K562 (cell line): Measurements from ENCODE around the gene CDK5RAP3. TPM values are rescaled to one million over a fixed set of nuclear protein-coding genes. Genes with fewer than 3 reads are reported as not detected.

Experiments
- E2F3 ChIP-seq: fragments of 250-450 bp; sonication (Bioruptor Pico); IDR thresholded peaks from 2 replicates; pipeline ENCODE4 v1.4.0; 2020; ENCODE audit warnings: mild to moderate bottlenecking
- FOS ChIP-seq: IDR thresholded peaks from 3 replicates; pipeline ENCODE4 v1.6.1; 2011; ENCODE audit not compliant: insufficient read length; ENCODE audit errors: extremely low read depth
- HDAC6 ChIP-seq: IDR thresholded peaks from 2 replicates; pipeline ENCODE4 v1.6.1; 2012; ENCODE audit warnings: low read depth, mild to moderate bottlenecking, control low read depth, inconsistent platforms, low read length, moderate library complexity
- NR2C1 ChIP-seq, 2 experiments: fragments of 450-650 bp; IDR thresholded peaks; 2 replicates each; pipeline ENCODE4 v1.6.1; 2017; ENCODE audit warnings: mild to moderate bottlenecking in 2 of 2, antibody characterized with exemption in 1 of 2, inconsistent platforms in 1 of 2, missing compliant biosample characterization in 1 of 2, missing genetic modification characterization in 1 of 2
- SMAD3 ChIP-seq: fragments of 450-650 bp; formaldehyde crosslinking; conservative IDR thresholded peaks from 2 replicates; pipeline ENCODE4 v1.4.0; 2020; ENCODE audit warnings: mild to moderate bottlenecking
- TBL1XR1 ChIP-seq, 2 experiments: IDR thresholded peaks; 2 replicates each; pipeline ENCODE4 v1.6.1; 2012; ENCODE audit warnings: improper control_type of control experiment in 2 of 2, low read length in 2 of 2, mild to moderate bottlenecking in 1 of 2
- ZNF347 ChIP-seq: fragments of 450-650 bp; formaldehyde crosslinking; IDR thresholded peaks from 2 replicates; pipeline ENCODE4 v1.4.0; 2020; ENCODE audit warnings: low read depth, mild to moderate bottlenecking, moderate library complexity
- polyA plus RNA-seq, 8 experiments: library from polyadenylated mRNA; depleted of rRNA in 4 of 8; stranded (reverse) in 5 of 8; unstranded in 3 of 8; fragments of >200 nt; fragmentation: Nextera tagmentation in 2 of 8; fragmentation: Illumina TruSeq in 1 of 8; extraction: Ambion mirVana in 2 of 8; extraction: Trizol in 1 of 8; gene quantifications; 2 replicates each; pipeline versions ENCODE4 v1.2.1 to v1.2.3, GENCODE V29; 2011 to 2014; ENCODE audit warnings: inconsistent platforms in 1 of 8, missing spikeins in 1 of 8
- total RNA-seq, 7 experiments: library from RNA; depleted of rRNA in 6 of 7; stranded (reverse); fragments of >200 nt in 6 of 7; fragmentation: Illumina TruSeq in 2 of 7; extraction: Trizol in 2 of 7; gene quantifications; 2 replicates each; pipeline versions ENCODE4 v1.2.1 to v1.2.3, GENCODE V29; 2011 to 2021; ENCODE audit warnings: low replicate concordance in 1 of 7
- TF ChIP-seq, protein P1 (sequence below): fragments of 250-450 bp; sonication (Bioruptor Pico); IDR thresholded peaks from 2 replicates; pipeline ENCODE4 v1.5.0; 2021; ENCODE audit warnings: mild to moderate bottlenecking, moderate library complexity
- TF ChIP-seq, protein P2 (sequence below): fragments of 450-650 bp; formaldehyde crosslinking; conservative IDR thresholded peaks from 2 replicates; pipeline ENCODE4 v1.4.0; 2022; ENCODE audit warnings: mild to moderate bottlenecking, missing genetic modification characterization
- TF ChIP-seq, protein P3 (sequence below): fragments of 450-650 bp; IDR thresholded peaks from 2 replicates; pipeline ENCODE4 v1.6.1; 2014; ENCODE audit warnings: low read depth, mild to moderate bottlenecking, moderate library complexity, borderline replicate concordance

Gene CDK5RAP3
- total and polyA plus RNA-seq, 9 of the 15 experiments (the other 6 are each of a cell fraction or from before 2014, with no cell fraction given) = 44.2 to 202 (median 91.5) TPM

DNA sequence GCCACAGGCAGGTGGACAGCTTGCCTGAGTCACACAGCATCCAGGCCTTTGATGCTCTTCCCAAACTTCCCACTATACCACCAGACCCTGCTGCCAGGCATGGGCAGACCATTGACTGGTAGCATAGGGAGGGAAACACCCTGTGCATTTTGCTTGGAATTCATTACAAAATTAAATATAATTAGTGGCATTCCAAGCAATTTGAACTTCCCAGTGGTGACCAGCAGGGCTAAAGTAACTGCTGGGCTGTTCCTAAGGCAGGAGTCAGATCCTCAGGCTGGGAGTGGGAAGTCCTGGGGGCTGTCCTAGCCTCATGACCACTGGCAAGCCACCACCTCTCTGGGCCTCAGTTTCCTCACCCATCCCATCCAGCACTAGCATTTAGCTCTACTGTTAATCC, 17.0 kb upstream of the CDK5RAP3 start (continued):
- TF ChIP-seq TBL1XR1 (IDR thresholded peaks at IDR 0.05; ENCODE audit: low read length in 2 of 2) (no peak), SMAD3 (no peak), E2F3 (CRISPR knock-in tag) (no peak), HDAC6 (no peak), FOS (no peak), ZNF347 (CRISPR knock-in tag) (no peak), NR2C1 (IDR thresholded peaks at IDR 0.05) (no peak), NR2C1 (tag; IDR thresholded peaks at IDR 0.05) (no peak)
- TF ChIP-seq, protein P1, sequence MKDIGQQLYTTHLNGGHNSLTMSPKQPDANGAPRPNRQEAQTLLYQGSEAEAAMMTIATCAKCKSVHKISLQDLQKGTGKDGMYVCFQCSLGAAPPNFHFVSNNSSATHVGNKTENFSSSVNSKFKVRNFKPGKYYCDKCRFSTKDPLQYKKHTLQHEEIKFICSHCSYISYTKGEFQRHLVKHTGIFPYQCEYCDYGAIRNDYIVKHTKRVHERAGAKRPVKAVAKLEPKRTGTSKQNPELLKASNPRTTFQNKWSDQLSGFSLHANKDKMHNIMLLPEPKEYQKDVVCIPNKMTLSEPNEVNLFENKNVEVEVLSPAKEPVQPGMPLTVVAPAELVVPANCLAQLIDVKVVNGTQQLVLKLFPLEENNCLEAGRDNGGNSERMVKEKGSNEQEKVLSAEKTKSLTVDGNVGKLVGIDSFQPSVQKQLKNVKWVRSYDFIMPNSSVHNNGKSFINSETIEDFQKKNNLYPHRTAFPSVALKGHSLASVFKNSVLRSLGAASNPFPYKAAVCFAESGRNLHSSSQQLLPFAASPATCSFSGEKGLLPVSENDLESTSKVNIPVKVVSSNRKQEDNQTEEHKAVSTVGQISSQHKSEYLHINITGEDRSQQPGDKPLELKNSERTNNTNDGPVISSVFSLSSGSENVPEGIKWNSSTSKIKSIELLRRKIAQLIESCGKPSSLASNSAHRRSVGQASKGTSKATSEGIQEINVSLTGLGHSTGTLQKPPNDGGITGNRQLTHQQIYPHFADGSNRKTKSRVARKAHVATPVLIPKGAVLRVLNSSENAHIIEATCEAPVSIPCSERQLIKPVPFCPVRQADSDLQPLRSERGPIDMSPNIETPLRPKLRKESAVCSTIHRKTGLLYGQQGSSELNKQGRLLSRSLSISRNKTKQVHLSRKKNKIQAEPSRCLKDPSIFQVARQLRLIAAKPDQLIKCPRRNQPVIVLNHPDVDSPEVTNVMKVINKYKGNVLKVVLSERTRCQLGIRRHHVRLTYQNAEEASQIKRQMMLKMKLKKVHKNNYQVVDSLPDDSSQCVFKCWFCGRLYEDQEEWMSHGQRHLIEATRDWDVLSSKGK = no peak
- TF ChIP-seq, protein P2, sequence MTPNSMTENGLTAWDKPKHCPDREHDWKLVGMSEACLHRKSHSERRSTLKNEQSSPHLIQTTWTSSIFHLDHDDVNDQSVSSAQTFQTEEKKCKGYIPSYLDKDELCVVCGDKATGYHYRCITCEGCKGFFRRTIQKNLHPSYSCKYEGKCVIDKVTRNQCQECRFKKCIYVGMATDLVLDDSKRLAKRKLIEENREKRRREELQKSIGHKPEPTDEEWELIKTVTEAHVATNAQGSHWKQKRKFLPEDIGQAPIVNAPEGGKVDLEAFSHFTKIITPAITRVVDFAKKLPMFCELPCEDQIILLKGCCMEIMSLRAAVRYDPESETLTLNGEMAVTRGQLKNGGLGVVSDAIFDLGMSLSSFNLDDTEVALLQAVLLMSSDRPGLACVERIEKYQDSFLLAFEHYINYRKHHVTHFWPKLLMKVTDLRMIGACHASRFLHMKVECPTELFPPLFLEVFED = no peak
- TF ChIP-seq, protein P3, sequence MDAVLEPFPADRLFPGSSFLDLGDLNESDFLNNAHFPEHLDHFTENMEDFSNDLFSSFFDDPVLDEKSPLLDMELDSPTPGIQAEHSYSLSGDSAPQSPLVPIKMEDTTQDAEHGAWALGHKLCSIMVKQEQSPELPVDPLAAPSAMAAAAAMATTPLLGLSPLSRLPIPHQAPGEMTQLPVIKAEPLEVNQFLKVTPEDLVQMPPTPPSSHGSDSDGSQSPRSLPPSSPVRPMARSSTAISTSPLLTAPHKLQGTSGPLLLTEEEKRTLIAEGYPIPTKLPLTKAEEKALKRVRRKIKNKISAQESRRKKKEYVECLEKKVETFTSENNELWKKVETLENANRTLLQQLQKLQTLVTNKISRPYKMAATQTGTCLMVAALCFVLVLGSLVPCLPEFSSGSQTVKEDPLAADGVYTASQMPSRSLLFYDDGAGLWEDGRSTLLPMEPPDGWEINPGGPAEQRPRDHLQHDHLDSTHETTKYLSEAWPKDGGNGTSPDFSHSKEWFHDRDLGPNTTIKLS = no peak
